GM18502 (cell line): ENCODE data around the gene CPNE1.

Source experiments
- ATAC-seq: cut with Tn5 transposase; IDR thresholded peaks from one replicate; pipeline ENCODE4 v1.9.1; 2021; ENCODE audit warnings: mild to moderate bottlenecking; ENCODE audit not compliant: unreplicated experiment, poor library complexity

CPNE1 gene

DNA sequence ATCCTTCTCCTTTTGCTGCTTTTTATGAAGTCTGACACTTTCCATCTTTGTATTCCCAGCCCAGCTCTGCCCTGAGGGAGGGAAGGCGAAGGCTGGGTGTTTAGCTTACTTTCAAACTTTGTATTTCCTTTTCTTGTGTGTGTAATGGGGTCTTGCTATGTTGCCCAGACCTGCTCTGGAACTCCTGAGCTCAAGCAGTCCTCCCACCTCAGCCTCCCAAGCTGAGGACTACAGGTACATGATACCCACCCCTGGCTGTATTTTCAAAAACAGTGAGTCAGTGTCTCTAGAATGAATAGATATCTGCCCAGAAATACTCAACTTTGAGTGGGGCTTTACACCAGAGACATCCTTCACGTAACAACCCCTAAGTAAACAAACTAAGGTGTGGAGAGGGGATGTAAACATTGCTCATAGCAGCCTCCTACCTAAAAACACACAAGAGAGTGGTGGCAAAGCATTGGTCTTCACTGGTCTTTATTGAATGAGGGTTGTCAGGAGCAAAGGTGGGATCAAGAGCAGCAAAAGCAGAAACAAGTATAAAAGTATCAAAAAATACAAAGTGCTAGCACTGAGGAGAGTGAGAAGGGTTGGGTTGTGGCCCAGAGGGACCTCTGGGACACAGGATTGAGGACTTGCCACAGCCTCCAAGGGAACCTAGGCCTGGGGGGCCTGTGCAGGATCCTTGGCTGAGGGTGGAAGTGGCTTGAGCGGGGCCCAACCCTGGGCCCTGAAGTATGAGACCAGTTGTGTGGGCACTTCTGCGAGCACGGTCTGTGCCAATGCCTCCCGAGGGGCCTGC, 38.9 kb downstream of the CPNE1 start:
- no peak for ATAC-seq

DNA sequence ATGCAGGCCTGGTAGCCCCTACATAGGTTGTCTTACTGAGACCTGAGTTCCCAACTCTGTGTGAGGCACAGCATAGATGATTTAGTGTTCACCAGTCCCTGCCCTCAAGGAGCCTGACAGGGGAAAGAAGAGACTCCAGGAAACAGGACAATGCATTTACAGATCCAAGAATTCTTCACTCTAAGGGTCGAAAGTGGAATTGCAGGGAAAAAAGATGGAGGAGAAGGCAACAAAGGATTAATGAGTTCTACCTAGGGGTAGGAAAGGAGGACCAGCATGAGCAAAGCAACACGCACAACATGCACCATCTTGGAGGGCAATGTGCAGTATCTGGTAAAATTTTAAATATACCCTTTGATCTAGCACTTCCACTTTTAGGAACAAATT, 43.1 kb downstream of the CPNE1 start:
- no peak for ATAC-seq

DNA sequence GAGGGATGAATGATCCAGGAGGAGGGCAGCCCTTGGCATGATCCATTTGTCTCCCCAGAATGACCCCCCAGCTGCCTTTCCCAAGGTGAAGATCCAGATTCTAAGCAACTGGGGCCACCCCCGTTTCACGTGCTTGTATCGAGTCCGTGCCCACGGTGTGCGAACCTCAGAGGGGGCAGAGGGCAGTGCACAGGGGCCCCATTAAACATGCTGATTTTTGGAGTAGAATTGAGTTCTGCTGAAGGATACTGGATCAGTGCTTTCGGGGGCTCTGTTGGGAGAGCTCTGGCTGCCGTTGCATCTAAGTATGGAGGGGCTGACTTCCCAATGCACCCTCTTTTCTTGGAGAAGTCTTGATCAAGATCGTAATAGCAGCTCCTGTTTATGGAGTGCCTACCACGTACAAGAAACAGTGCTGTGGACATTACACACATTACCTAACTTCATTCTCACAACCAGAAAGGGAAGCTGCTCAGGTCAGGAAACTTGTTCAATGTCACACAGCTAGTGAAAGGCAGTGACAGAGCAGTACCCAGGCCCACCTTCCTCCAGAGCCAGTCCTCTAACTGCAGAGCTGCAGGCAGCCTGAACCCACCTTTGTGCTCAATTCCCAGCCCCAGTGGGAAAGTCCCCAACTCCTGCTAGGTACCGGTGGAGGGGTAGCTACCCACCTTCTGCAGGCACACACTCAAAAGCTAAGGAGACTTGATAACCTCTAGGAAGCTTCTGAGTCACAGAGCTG, 43.7 kb downstream of the CPNE1 start:
- no peak for ATAC-seq

DNA sequence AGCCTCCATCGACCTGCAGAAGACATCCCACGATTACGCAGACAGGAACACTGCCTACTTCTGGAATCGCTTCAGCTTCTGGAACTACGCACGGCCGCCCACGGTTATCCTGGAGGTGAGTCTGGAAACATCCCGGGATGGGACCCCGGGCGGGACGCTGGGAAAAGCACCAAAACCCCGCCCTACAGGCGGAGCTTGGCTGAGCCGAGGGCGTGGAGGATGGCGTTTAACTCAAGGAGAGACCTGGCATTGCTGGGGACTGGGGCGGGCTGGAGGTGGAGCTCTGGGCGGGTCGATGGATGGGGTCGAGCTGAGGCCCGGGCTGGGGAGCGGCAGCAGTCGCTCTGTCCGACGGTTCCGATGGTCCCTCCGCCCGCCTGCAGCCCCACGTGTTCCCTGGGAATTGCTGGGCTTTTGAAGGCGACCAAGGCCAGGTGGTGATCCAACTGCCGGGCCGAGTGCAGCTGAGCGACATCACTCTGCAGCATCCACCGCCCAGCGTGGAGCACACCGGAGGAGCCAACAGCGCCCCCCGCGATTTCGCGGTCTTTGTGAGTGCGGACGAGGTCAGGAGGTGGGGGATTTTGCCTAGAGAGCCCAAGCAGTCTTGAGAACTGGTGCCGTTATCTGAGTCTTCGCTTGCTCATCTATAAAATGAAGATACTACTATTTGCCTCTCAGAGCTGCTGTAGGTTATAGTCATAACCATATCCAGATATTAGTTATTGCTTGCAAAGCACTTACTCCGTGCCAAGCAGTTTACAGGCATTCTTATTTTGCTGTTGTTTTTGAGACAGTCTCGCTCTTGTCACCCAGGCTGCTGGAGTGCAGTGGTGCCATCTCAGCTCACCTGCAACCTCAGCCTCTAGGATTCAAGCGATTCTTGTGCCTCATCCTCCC, 45.3 kb downstream of the CPNE1 start:
- ATAC-seq, result peak; percentile 37

DNA sequence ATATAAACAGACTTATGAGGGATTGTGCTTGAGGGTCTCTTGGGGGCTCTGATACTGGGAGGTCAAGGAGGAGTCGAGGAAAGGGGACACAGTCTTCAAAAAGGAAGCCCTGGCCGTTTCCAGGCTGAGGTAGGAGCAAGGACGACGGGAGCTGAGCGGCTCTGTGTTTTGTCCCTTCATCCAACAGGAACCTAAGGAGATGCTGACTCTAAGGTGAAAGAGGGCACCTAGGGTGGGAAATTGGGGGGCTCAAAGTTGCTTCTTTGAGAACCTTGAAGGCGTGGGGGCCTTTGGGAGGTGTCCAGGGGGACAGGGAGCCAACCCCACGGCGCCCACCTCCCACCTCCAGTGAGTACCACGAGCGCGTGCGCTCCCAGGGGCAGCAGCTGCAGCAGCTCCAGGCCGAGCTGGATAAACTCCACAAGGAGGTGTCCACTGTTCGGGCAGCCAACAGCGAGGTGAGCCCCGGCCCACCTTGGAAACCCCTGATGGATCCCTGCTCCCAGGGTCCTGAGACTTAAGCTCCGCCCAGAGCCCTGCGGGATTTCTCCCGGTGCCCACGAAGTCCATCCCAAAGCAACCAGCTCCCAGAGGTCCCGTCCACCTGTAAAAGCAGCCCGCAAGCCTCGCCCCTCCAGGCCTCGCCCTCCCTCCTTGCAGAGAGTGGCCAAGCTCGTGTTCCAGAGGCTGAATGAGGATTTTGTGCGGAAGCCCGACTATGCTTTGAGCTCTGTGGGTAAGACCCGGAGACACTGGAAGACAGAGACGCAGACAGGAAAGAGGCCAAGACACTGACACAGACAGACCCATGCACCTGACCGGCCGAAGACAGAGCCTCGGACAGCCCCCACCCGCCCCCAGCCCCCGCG, 46.2 kb downstream of the CPNE1 start:
- ATAC-seq, result no peak

DNA sequence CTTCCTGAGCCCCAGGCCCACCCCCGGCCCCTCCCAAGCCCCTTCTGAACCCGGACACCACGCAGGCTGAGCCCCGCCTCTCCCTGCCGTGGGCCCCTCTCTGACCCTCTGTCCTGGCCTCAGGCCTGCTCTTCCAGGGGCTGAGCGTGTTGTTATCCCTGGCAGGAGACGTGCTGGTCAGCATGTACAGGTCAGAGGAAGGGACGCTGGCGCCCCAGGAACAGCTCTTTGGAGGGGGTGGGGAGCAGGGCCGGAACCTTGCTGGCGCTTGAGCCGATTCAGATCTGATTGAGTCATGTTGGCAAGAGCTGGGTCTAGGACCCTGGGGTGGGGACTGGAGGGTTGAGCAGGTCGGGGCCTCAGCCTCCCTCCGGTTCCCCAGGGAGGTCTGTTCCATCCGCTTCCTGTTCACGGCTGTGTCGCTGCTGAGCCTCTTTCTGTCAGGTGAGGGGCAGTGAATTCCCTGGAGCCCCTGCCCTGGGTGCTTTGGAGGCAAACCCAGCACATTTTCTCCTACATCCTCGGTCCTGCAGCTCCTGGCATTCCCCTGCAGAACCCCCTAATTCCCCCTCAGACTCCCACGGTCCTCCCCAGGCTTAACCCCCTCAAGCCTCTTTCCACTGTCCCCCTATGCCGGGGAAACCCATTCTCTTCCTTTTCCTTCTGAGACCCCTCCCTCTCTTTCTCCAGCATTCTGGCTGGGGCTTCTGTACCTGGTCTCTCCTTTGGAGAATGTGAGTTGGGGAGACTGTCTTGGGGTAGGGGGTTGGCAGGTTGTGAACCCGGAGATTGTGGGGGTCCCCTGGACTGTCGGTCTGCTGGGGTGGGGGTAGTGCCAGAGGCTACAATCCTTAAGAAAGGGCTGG, 47.1 kb downstream of the CPNE1 start:
- ATAC-seq, result no peak

DNA sequence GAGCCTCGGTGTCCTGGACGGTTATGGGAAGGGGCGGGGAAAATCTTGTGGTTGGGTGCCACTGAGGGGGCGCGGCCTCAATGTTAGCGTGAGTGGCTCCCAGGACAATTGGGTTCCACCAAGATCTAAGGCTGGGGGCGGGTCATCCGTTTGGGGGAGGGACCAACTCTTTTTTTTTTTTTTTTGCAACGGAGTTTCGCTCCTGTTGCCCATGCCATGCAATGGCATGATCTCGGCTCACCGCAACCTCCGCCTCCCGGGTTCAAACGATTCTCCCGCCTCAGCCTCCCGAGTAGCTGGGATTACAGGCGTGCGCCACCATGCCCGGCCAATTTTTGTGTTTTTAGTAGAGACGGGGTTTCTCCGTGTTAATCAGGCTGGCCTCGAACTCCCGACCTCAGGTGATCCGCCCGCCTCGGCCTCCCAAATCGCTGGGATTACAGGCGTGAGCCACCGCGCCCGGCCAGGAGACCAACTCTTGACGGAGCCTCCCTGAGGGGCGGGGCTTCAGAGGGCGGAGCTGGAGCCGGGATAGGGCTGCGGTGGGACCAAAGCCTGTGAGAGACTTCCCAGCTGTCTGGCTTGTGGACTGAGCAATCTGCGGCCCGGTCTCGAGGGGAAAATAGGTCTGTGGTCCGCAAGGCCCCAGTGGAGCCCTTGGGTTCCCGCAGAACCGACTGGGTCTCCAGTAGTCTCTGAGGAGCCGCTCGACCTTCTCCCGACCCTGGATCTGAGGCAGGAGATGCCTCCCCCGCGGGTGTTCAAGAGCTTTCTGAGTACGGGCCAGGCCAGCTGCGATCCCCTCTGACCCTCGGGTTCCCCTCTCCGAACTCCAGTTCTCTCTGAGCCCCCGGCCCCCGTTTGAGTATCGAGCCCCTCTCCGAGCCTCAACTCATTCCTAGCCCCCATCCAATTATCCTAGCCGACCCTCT, 48.0 kb downstream of the CPNE1 start:
- no peak for ATAC-seq

DNA sequence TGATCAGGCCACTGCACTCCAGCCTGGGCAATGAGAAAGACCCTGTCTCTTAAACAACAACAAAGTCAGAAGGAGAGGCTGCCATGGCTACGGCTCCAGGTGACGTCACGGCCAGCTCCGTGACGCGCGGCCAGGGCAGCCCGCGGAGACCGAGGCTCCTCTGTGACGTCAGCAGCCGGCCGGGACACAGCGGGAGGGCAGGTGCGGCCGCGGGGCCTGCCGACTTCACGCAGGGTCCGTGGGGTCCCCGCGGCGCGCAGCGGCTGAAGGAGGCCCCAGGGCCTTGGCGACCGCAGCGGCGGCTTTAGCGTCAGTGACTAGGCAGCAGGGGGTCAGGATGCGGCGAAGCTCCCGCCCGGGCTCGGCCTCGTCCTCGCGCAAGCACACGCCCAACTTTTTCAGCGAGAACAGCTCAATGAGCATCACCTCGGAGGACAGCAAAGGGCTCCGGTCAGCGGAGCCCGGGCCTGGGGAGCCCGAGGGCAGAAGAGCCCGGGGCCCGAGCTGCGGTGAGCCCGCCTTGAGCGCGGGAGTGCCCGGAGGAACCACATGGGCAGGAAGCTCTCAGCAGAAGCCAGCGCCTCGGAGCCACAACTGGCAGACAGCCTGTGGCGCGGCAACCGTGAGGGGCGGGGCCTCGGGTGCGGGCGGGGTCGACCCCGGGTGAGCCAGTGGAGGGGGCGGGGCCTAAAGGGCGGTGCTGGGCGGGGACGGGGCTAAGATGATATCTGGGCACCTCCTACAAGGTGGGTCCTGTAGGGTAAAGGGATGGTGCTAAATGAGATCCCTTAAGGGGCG, 48.8 kb downstream of the CPNE1 start, which contains the start of gene SPAG4:
SPAG4 (plus strand) TSS at position 163 of the 798 bp plus-strand sequence; CDS start at position 338, 175 bp downstream.
- ATAC-seq, result peak; percentile 76

DNA sequence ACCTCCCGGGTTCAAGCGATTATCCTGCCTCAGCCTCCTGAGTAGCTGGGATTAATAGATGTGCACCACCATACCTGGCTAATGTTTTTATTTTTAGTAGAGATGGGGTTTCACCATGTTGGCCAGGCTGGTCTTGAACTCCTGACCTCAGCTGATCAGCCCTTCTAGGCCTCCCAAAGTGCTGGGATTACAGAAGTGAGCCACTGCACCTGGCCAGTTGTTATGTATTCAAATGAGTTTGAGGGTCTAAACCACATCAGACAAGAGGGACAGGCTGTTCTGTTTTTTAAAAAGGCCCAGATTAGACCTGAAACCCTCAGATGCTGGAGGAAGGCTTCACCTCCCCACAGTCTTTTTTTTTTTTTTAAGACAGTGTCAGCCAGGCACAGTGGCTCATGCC, 53.2 kb downstream of the CPNE1 start:
- ATAC-seq, result no peak

DNA sequence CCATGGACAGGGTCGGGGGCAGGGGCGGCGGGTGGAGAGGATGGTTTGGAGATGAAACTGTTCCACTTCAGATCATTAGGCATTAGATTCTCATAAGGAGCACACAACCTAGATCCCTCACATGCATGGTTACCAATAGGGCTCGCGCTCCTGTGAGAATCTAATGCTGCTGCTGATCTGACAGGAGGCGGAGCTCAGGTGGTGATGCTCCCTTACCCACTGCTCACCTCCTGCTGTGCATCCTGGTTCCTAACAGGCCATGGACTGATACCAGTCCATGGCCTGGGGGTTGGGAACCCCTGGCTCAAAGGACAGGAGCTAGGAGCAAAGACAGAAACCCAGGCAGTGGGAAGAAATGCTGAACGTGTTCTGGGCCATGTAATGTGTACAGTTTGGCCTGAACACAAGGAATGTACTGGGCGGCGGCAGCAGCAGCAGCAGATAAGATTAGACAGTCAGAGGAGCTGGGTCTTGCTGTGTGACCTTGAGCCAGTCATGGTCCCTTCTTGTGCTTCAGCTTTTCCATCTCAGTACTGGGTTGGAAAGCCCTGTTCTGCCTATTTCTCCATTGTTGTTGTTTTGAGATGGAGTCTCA, 53.8 kb downstream of the CPNE1 start:
- no peak for ATAC-seq

DNA sequence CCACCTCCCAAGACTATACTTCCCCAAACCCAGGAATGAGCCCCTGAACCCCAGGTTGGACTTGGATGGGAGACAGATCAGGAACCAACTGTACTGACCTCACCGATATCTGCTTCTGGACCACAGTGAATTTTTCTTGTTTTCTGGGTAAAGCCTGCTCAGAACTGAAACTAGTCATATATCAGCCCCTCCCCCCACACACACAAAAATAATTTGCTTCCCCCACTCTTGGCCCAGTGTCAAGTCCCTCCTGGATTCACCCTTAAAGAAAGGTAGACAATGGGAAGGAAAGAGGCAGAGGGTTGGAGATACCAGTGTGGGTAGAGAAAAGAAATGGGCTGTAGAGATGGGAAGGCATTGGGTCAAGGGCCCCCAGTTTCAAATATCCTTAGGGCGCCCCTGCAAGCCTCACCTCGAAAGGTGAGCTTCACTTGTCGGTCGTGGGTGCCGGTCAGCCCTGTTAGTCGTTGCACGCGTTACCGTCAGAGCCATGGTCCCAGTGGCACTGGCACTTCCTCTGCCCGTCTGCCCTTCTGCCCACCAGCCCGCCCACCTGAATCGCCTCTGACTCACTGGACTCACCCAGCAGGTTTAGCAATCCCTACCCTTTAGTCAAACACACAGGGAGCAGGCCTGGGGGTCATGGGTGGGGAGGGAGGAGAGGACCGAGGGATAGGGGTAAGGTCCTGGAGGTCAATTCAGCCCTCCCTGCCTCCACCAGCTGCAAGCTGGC, 57.5 kb downstream of the CPNE1 start:
- ATAC-seq, result no peak

DNA sequence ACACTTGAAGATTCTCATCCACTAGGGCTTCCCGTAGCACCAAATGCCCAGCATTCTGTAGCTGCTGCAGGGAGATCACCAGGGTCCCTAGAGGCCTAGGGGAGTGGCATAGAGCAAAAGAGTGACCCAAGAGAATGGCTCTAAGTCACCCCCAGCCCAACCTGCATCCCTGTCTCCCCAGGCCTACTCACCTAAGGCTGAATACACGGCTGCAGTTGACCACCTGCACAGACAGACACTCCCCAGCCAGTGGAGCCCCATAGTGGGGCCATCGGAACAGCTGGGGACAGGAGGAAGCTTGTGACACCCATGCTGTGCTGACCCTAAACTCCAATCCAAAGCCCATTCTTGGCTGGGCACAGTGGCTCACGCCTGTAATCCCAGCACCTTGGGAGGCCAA, 58.6 kb downstream of the CPNE1 start:
- ATAC-seq, result no peak

DNA sequence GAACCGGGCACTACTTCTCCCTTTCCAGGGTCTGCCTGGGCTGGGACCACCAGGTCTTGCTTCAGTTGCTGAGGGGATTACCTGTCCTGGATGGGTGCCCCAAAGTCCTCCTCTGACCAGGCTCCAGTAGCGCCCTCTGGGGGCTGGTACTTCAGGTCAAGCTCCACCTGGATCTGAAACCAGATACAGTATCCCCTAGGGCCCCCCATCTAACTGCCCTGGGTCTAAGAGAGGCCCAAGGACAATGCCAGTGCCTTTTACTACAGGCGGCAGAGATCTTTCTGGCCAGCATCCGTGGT, 60.3 kb downstream of the CPNE1 start:
- no peak for ATAC-seq

DNA sequence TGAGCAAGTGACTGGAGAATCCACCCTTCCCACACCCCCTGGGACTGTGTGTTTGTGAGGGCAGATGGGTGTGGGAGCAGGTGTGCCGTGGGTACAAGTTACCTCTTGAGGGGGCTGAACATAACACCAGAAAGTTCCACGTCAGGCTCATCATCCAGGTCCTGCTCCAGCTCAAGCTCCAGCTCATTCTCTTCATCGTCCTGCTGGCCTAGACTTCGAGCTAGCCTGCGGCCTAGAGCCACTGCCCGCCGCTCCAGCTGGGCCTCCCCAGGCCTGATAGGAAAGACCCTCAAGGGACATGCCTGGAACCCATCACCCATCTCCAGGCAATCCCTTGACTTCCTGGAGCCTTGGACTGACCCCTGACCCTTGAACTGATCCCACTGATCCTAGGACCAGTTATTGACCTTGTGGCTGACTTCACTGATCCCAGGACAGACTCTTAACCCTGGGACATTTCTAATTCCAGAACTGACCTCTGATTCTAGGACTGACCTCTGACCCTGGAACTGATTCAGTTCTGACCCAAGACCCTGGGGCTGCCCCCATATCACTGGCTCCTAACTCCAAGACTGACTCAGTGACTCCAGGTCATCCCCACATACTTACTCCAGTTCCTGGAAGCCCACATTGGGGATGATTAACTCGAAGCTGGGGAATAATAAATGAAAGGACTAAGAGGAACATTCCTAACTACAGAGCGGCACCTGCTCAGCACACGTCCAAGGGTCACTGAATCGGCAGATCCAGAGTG, 60.8 kb downstream of the CPNE1 start:
- no peak for ATAC-seq

DNA sequence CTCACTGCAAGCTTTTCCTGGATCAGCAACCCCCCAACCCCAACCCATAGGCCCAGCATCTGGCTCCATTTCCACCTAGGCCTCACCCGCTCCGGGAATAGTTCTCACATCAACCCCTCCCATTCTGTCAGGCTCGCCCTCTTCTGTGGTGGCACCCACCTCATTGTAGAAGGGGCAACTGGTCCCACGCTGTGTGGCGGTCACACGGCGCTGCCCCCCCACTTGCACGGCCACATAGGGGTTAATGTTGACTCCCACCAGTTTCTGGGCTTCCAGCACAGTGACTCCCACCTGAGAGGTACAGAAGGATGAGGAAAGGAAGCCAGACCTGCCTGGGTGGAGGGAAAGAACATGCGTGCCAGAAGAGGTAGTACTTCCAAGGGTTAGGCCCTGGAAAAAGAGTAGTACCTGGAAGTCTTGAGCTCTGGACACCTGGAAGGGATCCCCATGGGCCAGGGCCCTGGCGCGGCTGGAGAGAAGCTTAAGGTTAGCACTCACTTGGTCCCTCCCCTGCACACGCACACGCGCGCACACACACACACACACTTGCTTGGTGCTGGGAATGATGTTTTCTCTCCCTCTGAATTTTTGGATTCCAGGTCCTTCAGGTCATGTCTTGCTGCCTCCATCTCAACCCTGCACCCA, 61.7 kb downstream of the CPNE1 start:
- no peak for ATAC-seq
